ENCODE results near the gene OTX1. TPM values are rescaled to one million over a fixed set of nuclear protein-coding genes. Genes with fewer than 3 reads are reported as not detected.

OTX1 gene
- total RNA-seq, 6 donors from 2014 or later = 0.24 to 1.7 (median 0.34) TPM; not detected in 1

GRCh38 chr2:63023444-63023843 is 27.2 kb upstream of the OTX1 start:
- Histone ChIP-seq H3K4me3 (no peak overlapping the region), H3K4me1 (no peaks in the 10 kb centered on the region), H3K27me3 (no peaks in the 10 kb centered on the region), H3K9me3 (no peaks in the 10 kb centered on the region), H3K27ac (no peak overlapping the region), H3K36me3 (peaks cover 0 to 4% (median 0%) of the 10 kb centered on the region in 4 donors)
- ATAC-seq (ENCODE audit: low FRiP score in 2 of 2) = no peak
- WGBS, 2 donors = 0 to 4% methylated on average over 1 of the region's 1 CpG
- TF ChIP-seq EP300 (IDR thresholded peaks at IDR 0.05) = no peak
- peak in 1 of 6 experiments; percentile 21 for TF ChIP-seq CTCF (IDR thresholded peaks at IDR 0.05)
- no peak for DNase-seq

DNA sequence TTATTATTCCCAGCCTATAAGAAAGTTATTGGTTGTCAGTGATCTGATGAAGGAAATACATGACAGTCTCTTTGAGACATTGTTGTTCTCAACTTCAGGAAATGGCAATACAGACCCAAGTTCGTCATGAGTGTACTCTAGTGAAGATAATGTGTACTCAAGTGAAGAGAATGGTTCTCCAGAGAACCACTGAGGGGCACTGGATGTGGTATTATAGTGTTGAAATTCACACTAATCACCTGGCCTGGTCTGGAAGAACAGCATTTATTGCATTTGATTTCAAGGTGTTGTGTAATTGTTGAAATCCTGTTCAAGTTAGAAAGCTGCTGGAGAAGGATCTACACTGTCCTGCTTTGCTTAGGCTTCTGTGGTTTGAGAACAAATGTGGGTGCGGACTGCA is 23.4 kb upstream of the OTX1 start:
- Histone ChIP-seq H3K4me1 (no peaks in the 10 kb centered on the region), H3K4me3 (no peak overlapping the region), H3K36me3 (peaks cover 0 to 4% (median 0%) of the 10 kb centered on the region in 4 donors), H3K27ac (no peak overlapping the region), H3K27me3 (no peaks in the 10 kb centered on the region), H3K9me3 (no peaks in the 10 kb centered on the region)
- DNase-seq = no peak
- no peak for ATAC-seq (ENCODE audit: low FRiP score in 2 of 2)
- WGBS, 2 donors = 73 to 84% methylated on average over 2 of the region's 2 CpGs
- TF ChIP-seq POLR2AphosphoS5 (IDR thresholded peaks at IDR 0.05) (no peak), EP300 (IDR thresholded peaks at IDR 0.05) (peak in 1 of 4 donors; percentile 8)

DNA sequence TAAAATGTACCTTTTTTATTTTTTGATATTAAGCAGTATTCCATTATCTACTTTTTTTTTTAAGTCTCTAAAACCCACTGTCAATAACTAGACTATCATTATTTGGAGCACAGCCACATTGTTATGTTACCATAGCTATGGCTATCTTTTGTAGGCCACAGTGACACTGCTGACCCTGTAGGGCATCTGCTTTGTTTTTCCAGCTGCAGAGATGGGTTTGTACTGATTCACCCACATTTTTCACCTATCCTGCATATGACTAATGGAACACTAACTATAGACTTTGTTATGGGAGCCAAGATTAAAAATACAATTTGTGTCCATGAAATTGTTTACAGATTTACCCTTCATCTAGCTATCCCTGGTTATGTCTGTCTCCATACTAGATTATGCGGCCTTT is 21.6 kb upstream of the OTX1 start:
- DNase-seq (no peak), ATAC-seq (ENCODE audit: low FRiP score in 2 of 2) (no peak)
- WGBS, 2 donors = 96 to 100% methylated on average over 1 of the region's 1 CpG
- Histone ChIP-seq H3K4me3 (no peak overlapping the region), H3K27me3 (no peaks in the 10 kb centered on the region), H3K36me3 (no peaks in the 10 kb centered on the region), H3K4me1 (no peaks in the 10 kb centered on the region), H3K27ac (no peak overlapping the region), H3K9me3 (no peaks in the 10 kb centered on the region)
- TF ChIP-seq CTCF (IDR thresholded peaks at IDR 0.05) (no peak), POLR2AphosphoS5 (IDR thresholded peaks at IDR 0.05) (no peak), EP300 (IDR thresholded peaks at IDR 0.05) (no peak), POLR2A (IDR thresholded peaks at IDR 0.05) (no peak)

DNA sequence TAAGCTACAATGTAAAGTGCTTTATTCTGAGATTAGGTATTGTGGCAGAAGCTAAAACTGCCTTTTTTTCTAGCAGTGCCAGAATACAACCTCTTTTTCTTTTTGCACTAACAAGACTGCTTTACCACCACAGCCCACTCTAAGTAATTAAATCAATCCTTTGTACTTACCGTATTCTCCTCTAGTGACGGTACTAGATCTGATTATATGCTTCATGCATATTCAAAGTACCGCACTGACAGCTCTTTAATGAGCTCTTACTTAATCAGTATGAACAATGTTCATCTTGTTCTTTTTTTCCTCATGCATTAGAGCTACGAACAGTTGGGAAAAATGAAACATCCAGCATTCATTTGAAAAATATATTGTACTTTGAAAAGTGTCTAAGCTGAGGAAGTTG is 16.1 kb upstream of the OTX1 start:
- 95 to 98% methylated on average over 4 of the region's 4 CpGs for WGBS, 2 donors
- DNase-seq = no peak
- ATAC-seq (ENCODE audit: low FRiP score in 2 of 2) = no peak
- Histone ChIP-seq H3K9me3 (no peaks in the 10 kb centered on the region), H3K4me3 (no peak overlapping the region), H3K4me1 (no peaks in the 10 kb centered on the region), H3K27ac (no peak overlapping the region), H3K27me3 (no peaks in the 10 kb centered on the region), H3K36me3 (no peaks in the 10 kb centered on the region)
- TF ChIP-seq EP300 (IDR thresholded peaks at IDR 0.05) (no peak), POLR2AphosphoS5 (IDR thresholded peaks at IDR 0.05) (no peak), POLR2A (IDR thresholded peaks at IDR 0.05) (no peak), CTCF (IDR thresholded peaks at IDR 0.05) (no peak)

DNA sequence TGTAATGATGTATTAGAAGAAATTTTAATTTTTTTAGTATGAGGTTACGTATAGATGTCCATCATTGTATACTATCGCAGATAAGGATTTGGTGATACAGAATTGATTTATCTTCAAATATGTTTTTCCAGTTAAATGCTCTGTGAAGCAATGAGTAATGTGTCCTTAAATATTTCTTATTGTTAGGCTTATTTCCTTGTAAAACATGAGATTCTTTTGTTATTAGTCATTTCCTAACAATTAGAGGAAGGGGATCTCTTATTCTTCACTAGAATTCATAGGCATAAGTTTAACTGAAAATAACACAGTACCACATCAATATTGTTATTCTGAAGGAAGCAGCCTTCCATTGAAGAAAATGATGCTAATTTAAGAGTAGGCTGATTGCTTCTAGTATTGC is 15.5 kb upstream of the OTX1 start:
- no peaks in the 10 kb centered on the region for H3K27me3 ChIP-seq
- no peak for TF ChIP-seq POLR2A (IDR thresholded peaks at IDR 0.05)
- no peak for TF ChIP-seq POLR2AphosphoS5 (IDR thresholded peaks at IDR 0.05)
- TF ChIP-seq CTCF (IDR thresholded peaks at IDR 0.05) = no peak
- TF ChIP-seq EP300 (IDR thresholded peaks at IDR 0.05) = no peak
- no peaks in the 10 kb centered on the region for H3K4me1 ChIP-seq
- 94 to 97% methylated on average over 2 of the region's 2 CpGs for WGBS, 2 donors
- H3K4me3 ChIP-seq = no peak overlapping the region
- no peaks in the 10 kb centered on the region for H3K9me3 ChIP-seq
- H3K36me3 ChIP-seq = no peaks in the 10 kb centered on the region
- ATAC-seq (ENCODE audit: low FRiP score in 2 of 2) (no peak), DNase-seq (no peak)
- H3K27ac ChIP-seq = no peak overlapping the region

Measured in upper lobe of left lung (tissue), 6 donors.